Astrocyte (in vitro differentiated cells and primary cell): ENCODE results near the gene ZC3H12D. TPM values are rescaled to one million over a fixed set of nuclear protein-coding genes. Genes with fewer than 3 reads are reported as not detected.

Experiments used
- DNase-seq: peaks from one replicate; pipeline ENCODE4 v3.0.0-alpha.2; 2010; ENCODE audit warnings: low read depth
- FAIRE-seq: peaks from 2 replicates; lab custom pipeline; 2011; peaks lifted over from hg19 to GRCh38; lab: Jason Lieb, UNC
- H2AFZ ChIP-seq: 2 replicates; pipeline ENCODE4 v1.6.0; 2012; ENCODE audit warnings: low read depth, low read length, inconsistent platforms
- H3K27ac ChIP-seq: 2 replicates; pipeline ENCODE4 v1.5.1; 2011; ENCODE audit warnings: low read depth, low read length, inconsistent platforms
- H3K27me3 ChIP-seq: 2 replicates; pipeline ENCODE4 v1.6.0; 2011; ENCODE audit warnings: low read length, inconsistent platforms; ENCODE audit not compliant: insufficient read depth
- H3K36me3 ChIP-seq: 2 replicates; pipeline ENCODE4 v1.5.1; 2011; ENCODE audit warnings: low read length, inconsistent platforms; ENCODE audit not compliant: insufficient read depth
- H3K4me1 ChIP-seq: 2 replicates; pipeline ENCODE4 v1.5.1; 2011; ENCODE audit warnings: low read length, inconsistent platforms; ENCODE audit not compliant: insufficient read depth
- H3K4me2 ChIP-seq: 2 replicates; pipeline ENCODE4 v1.6.0; 2012; ENCODE audit warnings: low read length, inconsistent platforms
- H3K4me3 ChIP-seq: 2 replicates; pipeline ENCODE4 v1.5.1; 2011; ENCODE audit warnings: low read depth, mild to moderate bottlenecking, low read length, inconsistent platforms; ENCODE audit not compliant: insufficient read depth
- H3K79me2 ChIP-seq: 2 replicates; pipeline ENCODE4 v1.6.0; 2012; ENCODE audit warnings: mild to moderate bottlenecking, low read length, inconsistent platforms; ENCODE audit not compliant: insufficient read depth
- H3K9ac ChIP-seq: 2 replicates; pipeline ENCODE4 v1.6.0; 2012; ENCODE audit warnings: mild to moderate bottlenecking, low read length, inconsistent platforms
- H3K9me3 ChIP-seq: 2 replicates; pipeline ENCODE4 v1.5.1; 2012; ENCODE audit warnings: low read depth, mild to moderate bottlenecking, low read length, inconsistent platforms; ENCODE audit not compliant: insufficient read depth
- H4K20me1 ChIP-seq: 2 replicates; pipeline ENCODE4 v1.6.0; 2012; ENCODE audit warnings: low read length, inconsistent platforms; ENCODE audit not compliant: insufficient read depth
- H3K27ac Mint-ChIP-seq: one replicate; pipeline ENCODE4 v1.8.0; 2021; ENCODE audit warnings: mild to moderate bottlenecking, mixed read lengths; ENCODE audit not compliant: unreplicated experiment
- H3K27me3 Mint-ChIP-seq: one replicate; pipeline ENCODE4 v1.8.0; 2021; ENCODE audit warnings: low read depth, mixed read lengths; ENCODE audit not compliant: unreplicated experiment
- H3K36me3 Mint-ChIP-seq: one replicate; pipeline ENCODE4 v1.8.0; 2021; ENCODE audit warnings: low read depth, mixed read lengths; ENCODE audit not compliant: unreplicated experiment
- H3K4me1 Mint-ChIP-seq: one replicate; pipeline ENCODE4 v1.8.0; 2021; ENCODE audit warnings: low read depth, mixed read lengths; ENCODE audit not compliant: unreplicated experiment
- H3K4me3 Mint-ChIP-seq: one replicate; pipeline ENCODE4 v1.8.0; 2021; ENCODE audit warnings: mild to moderate bottlenecking, moderate library complexity, mixed read lengths; ENCODE audit not compliant: unreplicated experiment
- H3K9me3 Mint-ChIP-seq: one replicate; pipeline ENCODE4 v1.8.0; 2021; ENCODE audit warnings: mild to moderate bottlenecking, mixed read lengths; ENCODE audit not compliant: unreplicated experiment
- CTCF ChIP-seq: IDR thresholded peaks from 2 replicates; pipeline ENCODE4 v1.5.1; 2011; ENCODE audit warnings: low read depth, mild to moderate bottlenecking, inconsistent platforms, low read length, moderate library complexity; ENCODE audit not compliant: insufficient read depth
- EZH2 ChIP-seq: IDR thresholded peaks from 2 replicates; pipeline ENCODE4 v1.6.1; 2012; ENCODE audit warnings: mild to moderate bottlenecking, low read length, inconsistent platforms; ENCODE audit not compliant: insufficient read depth
- total RNA-seq: library from RNA; stranded (reverse); gene quantifications from 2 replicates; pipeline ENCODE4 v1.2.1, GENCODE V29; 2021

Gene ZC3H12D
- total RNA-seq, 1 donor from 2014 or later = 0.05 TPM

GRCh38 chr6:149423964-149424440 is 60.8 kb downstream of the ZC3H12D start:
- H3K27me3 ChIP-seq = no peaks in the 10 kb centered on the region
- H3K79me2 ChIP-seq = no peaks in the 10 kb centered on the region
- H3K9ac ChIP-seq = peak overlapping the region; percentile 48
- H3K4me1 ChIP-seq = peaks cover 5% of the 10 kb centered on the region
- H3K4me3 ChIP-seq = peak overlapping the region; percentile 24
- H3K4me1 Mint-ChIP-seq = peaks cover 8% of the 10 kb centered on the region
- peak overlapping the region; percentile 73 for H3K4me2 ChIP-seq
- no peaks in the 10 kb centered on the region for H3K36me3 ChIP-seq
- H3K9me3 Mint-ChIP-seq = no peaks in the 10 kb centered on the region
- no peak overlapping the region for H3K4me3 Mint-ChIP-seq
- no peaks in the 10 kb centered on the region for H3K9me3 ChIP-seq
- no peaks in the 10 kb centered on the region for H4K20me1 ChIP-seq
- peak overlapping the region; percentile 20 for H2AFZ ChIP-seq
- no peak for DNase-seq
- FAIRE-seq = no peak
- peaks cover 5% of the 10 kb centered on the region for H3K36me3 Mint-ChIP-seq
- H3K27me3 Mint-ChIP-seq = peaks cover 12% of the 10 kb centered on the region
- no peak for TF ChIP-seq EZH2
- TF ChIP-seq CTCF = no peak
- no peak overlapping the region for H3K27ac ChIP-seq
- no peak overlapping the region for H3K27ac Mint-ChIP-seq

GRCh38 chr6:149422581-149422980 is 62.2 kb downstream of the ZC3H12D start:
- H2AFZ ChIP-seq = no peak overlapping the region
- H3K27ac ChIP-seq = no peak overlapping the region
- H3K36me3 ChIP-seq = no peaks in the 10 kb centered on the region
- H3K4me3 Mint-ChIP-seq = no peak overlapping the region
- no peaks in the 10 kb centered on the region for H4K20me1 ChIP-seq
- H3K9me3 ChIP-seq = no peaks in the 10 kb centered on the region
- H3K4me2 ChIP-seq = no peak overlapping the region
- H3K4me1 Mint-ChIP-seq = peaks cover 8% of the 10 kb centered on the region
- no peak overlapping the region for H3K9ac ChIP-seq
- peaks cover 5% of the 10 kb centered on the region for H3K36me3 Mint-ChIP-seq
- peaks cover 5% of the 10 kb centered on the region for H3K27me3 Mint-ChIP-seq
- no peaks in the 10 kb centered on the region for H3K9me3 Mint-ChIP-seq
- H3K27ac Mint-ChIP-seq = no peak overlapping the region
- DNase-seq = no peak
- TF ChIP-seq EZH2 (no peak), CTCF (no peak)
- H3K79me2 ChIP-seq = no peaks in the 10 kb centered on the region
- FAIRE-seq = no peak
- peaks cover 5% of the 10 kb centered on the region for H3K4me1 ChIP-seq
- H3K27me3 ChIP-seq = no peaks in the 10 kb centered on the region
- no peak overlapping the region for H3K4me3 ChIP-seq

- no peaks in the 10 kb centered on the region for H3K9me3 Mint-ChIP-seq
- H3K4me1 ChIP-seq = peaks cover 5% of the 10 kb centered on the region
- H3K27me3 ChIP-seq = no peaks in the 10 kb centered on the region
- no peaks in the 10 kb centered on the region for H3K9me3 ChIP-seq
- peaks cover 8% of the 10 kb centered on the region for H3K4me1 Mint-ChIP-seq
- H3K4me3 ChIP-seq = no peak overlapping the region
- no peak overlapping the region for H3K4me2 ChIP-seq
- H3K79me2 ChIP-seq = no peaks in the 10 kb centered on the region
- no peaks in the 10 kb centered on the region for H3K36me3 ChIP-seq
- H3K27ac Mint-ChIP-seq = no peak overlapping the region
- TF ChIP-seq CTCF = no peak
- TF ChIP-seq EZH2 = no peak
- H3K9ac ChIP-seq = no peak overlapping the region
- no peaks in the 10 kb centered on the region for H3K36me3 Mint-ChIP-seq
- no peak for FAIRE-seq
- no peak overlapping the region for H3K27ac ChIP-seq
- DNase-seq = no peak
- no peaks in the 10 kb centered on the region for H3K27me3 Mint-ChIP-seq
- no peak overlapping the region for H3K4me3 Mint-ChIP-seq
- H2AFZ ChIP-seq = no peak overlapping the region
- no peaks in the 10 kb centered on the region for H4K20me1 ChIP-seq
Observed at GRCh38 chr6:149421132-149421531, 63.7 kb downstream of the ZC3H12D start.
